GM23248 (cell line): Measurements from ENCODE around the gene GNLY.

ENCODE experiments used
- EZH2 ChIP-seq: fragments of 200-600 bp; sonication (generic); IDR thresholded peaks from 2 replicates; pipeline ENCODE4 v1.6.1; 2018; ENCODE audit warnings: antibody characterized with exemption, mild to moderate bottlenecking; ENCODE audit not compliant: insufficient read depth, poor library complexity, severe bottlenecking
- EZH2phosphoT487 ChIP-seq: fragments of 200-600 bp; sonication (generic); IDR thresholded peaks from 2 replicates; pipeline ENCODE4 v1.6.1; 2018; ENCODE audit warnings: antibody characterized with exemption, moderate library complexity, mild to moderate bottlenecking, low read depth; ENCODE audit not compliant: insufficient read depth

GRCh38 chr2:85699325-85699724 lies 5.2 kb downstream of the GNLY start:
- no peak for TF ChIP-seq EZH2phosphoT487
- TF ChIP-seq EZH2 = no peak
